ENCODE data around the gene MAD1L1. TPM values are rescaled to one million over a fixed set of nuclear protein-coding genes. Genes with fewer than 3 reads are reported as not detected.

Gene MAD1L1
- total and polyA plus RNA-seq, 2 of the 4 experiments (the other 2 are of a cell fraction), result 29.0 to 40.9 TPM

GRCh38 chr7:1814089-1814811 lies 418.5 kb downstream of the MAD1L1 start:
- Histone ChIP-seq H3K14ac (replicated peaks; ENCODE audit: low read depth, low read length) (no peak overlapping the region), H2BK15ac (ENCODE audit: low read depth, low read length) (no peak overlapping the region), H3K4me1 (ENCODE audit: control insufficient read depth, insufficient read depth, low read length) (peaks cover 2% of the 10 kb centered on the region; the same call in 1 of the 2 replicates), H2BK5ac (ENCODE audit: low read depth, low read length, poor library complexity, severe bottlenecking) (no peak overlapping the region), H3K79me1 (ENCODE audit: low read depth in 1 of 2, low read length in 2 of 2) (no peaks in the 10 kb centered on the region; a peak in 1 of 4 replicates), H3K4me2 (ENCODE audit: low read depth, low read length) (no peak overlapping the region), H3K27ac (ENCODE audit: insufficient read depth, low read length) (no peak overlapping the region), H4K8ac (ENCODE audit: low read depth in 2 of 2, low read length in 2 of 2) (no peak overlapping the region), H3K4me3 (ENCODE audit: insufficient read depth, low read depth, low read length) (no peak overlapping the region), H2AK5ac (ENCODE audit: low read depth, low read length) (no peak overlapping the region), H2BK120ac (ENCODE audit: low read depth, low read length) (no peak overlapping the region), H3K27me3 (ENCODE audit: control insufficient read depth, insufficient read depth, low read length) (no peaks in the 10 kb centered on the region), H2AFZ (replicated peaks; ENCODE audit: low read length, poor library complexity) (no peak overlapping the region), H3K23ac (ENCODE audit: low read depth, low read length) (no peak overlapping the region), H2BK20ac (ENCODE audit: low read depth, low read length) (no peak overlapping the region), H3K4ac (ENCODE audit: low read depth, low read length) (no peak overlapping the region), H3K56ac (ENCODE audit: extremely low read depth, insufficient read depth, low read length) (no peak overlapping the region), H3K9ac (ENCODE audit: low read depth, low read length) (no peak overlapping the region), H3K36me3 (ENCODE audit: control insufficient read depth, insufficient read depth, low read length) (no peaks in the 10 kb centered on the region), H3K9me3 (ENCODE audit: control insufficient read depth, insufficient read depth, low read length) (no peaks in the 10 kb centered on the region), H3K9me1 (ENCODE audit: insufficient read depth, low read length) (peaks cover 8% of the 10 kb centered on the region), H4K91ac (ENCODE audit: insufficient read depth, low read depth, low read length) (no peak overlapping the region), H4K20me1 (ENCODE audit: insufficient read depth, low read length) (no peaks in the 10 kb centered on the region; the same call in none of the 2 replicates), H3K18ac (ENCODE audit: low read depth, low read length) (no peak overlapping the region), H2AK9ac (replicated peaks; ENCODE audit: low read depth, low read length, poor library complexity) (peak overlapping the region; percentile 28), H4K5ac (ENCODE audit: low read depth, low read length) (no peak overlapping the region)
- WGBS, 2 experiments (ENCODE audit: extremely low coverage in 2 of 2, insufficient read length in 1 of 2), result 91% methylated on average over 10 of the region's 22 CpGs; no CpG with 5 or more reads in 1 of the 2 experiments
- in situ Hi-C loops (cut with MboI; ENCODE audit: low sequenced_read_pairs), result no loop called here
- intact Hi-C loops (cut with micrococcal nuclease), result loop anchor here (5.0 kb wide), 1 partner anchor 147 kb away; no protein-coding TSS in a partner anchor
- CTCF ChIA-PET, result interaction anchor here (0.8 kb wide), 1 partner anchor 14 kb away, joined by 3 read pairs; no protein-coding TSS in a partner anchor
- POLR2A ChIA-PET (ENCODE audit: unreplicated experiment), result no interaction called here
- no peak for ATAC-seq (ENCODE audit: low read depth)
- dilution Hi-C loops (cut with HindIII; ENCODE audit: low sequenced_read_pairs, unreplicated experiment), result no loop called here
- no TSS peak for BruUV-seq (replicated peaks)
- no peak for DNase-seq
- no peak for TF ChIP-seq RFX5 (IDR thresholded peaks at IDR 0.05; ENCODE audit: low read depth, low read length)
- TF ChIP-seq CEBPB (IDR thresholded peaks at IDR 0.05; ENCODE audit: low read depth, low read length), result no peak
- TF ChIP-seq SMC3 (IDR thresholded peaks at IDR 0.05; ENCODE audit: low read depth, low read length), result no peak
- no peak for TF ChIP-seq RAD21 (IDR thresholded peaks at IDR 0.05; ENCODE audit: low read length)
- no peak for TF ChIP-seq FOS (IDR thresholded peaks at IDR 0.05; ENCODE audit: low read depth, low read length)
- TF ChIP-seq POLR2A (IDR thresholded peaks at IDR 0.05; ENCODE audit: low read depth, low read length), result no peak
- no peak for TF ChIP-seq CTCF (conservative IDR thresholded peaks at IDR 0.05; ENCODE audit: low read depth, low read length)
- no peak for TF ChIP-seq NFE2L2 (IDR thresholded peaks at IDR 0.05; ENCODE audit: low read depth, low read length)
- no peak for TF ChIP-seq USF2 (IDR thresholded peaks at IDR 0.05; ENCODE audit: low read depth, low read length)
- no peak for TF ChIP-seq RCOR1 (IDR thresholded peaks at IDR 0.05; ENCODE audit: insufficient replicate concordance, low read length)
- no peak for TF ChIP-seq MAZ (IDR thresholded peaks at IDR 0.05; ENCODE audit: borderline replicate concordance, low read depth, low read length)
- no peak for TF ChIP-seq CHD1 (IDR thresholded peaks at IDR 0.05; ENCODE audit: low read depth, low read length)
- TF ChIP-seq BHLHE40 (IDR thresholded peaks at IDR 0.05; ENCODE audit: low read depth, low read length), result no peak
- no peak for TF ChIP-seq ELK1 (IDR thresholded peaks at IDR 0.05; ENCODE audit: borderline replicate concordance, low read depth, low read length)
- TF ChIP-seq MAFK (IDR thresholded peaks at IDR 0.05; ENCODE audit: low read depth, low read length), result no peak
